ENCODE measurements around the gene VSTM4.

The VSTM4 gene, protein sequence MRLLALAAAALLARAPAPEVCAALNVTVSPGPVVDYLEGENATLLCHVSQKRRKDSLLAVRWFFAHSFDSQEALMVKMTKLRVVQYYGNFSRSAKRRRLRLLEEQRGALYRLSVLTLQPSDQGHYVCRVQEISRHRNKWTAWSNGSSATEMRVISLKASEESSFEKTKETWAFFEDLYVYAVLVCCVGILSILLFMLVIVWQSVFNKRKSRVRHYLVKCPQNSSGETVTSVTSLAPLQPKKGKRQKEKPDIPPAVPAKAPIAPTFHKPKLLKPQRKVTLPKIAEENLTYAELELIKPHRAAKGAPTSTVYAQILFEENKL

GRCh38 chr10:49115015-49115795 lies at the start of gene VSTM4:
Gene VSTM4 (minus strand): TSS chr10:49115522. CDS start chr10:49115485, 37 bp downstream.
- H3K4me3 ChIP-seq (ENCODE audit: low read length): peak within 1 kb of the TSS; percentile 60
- no peak for TF ChIP-seq CTCF (conservative IDR thresholded peaks at IDR 0.05; ENCODE audit: low read depth, low read length)
- DNase-seq (ENCODE audit: low read depth): no peak

DNA sequence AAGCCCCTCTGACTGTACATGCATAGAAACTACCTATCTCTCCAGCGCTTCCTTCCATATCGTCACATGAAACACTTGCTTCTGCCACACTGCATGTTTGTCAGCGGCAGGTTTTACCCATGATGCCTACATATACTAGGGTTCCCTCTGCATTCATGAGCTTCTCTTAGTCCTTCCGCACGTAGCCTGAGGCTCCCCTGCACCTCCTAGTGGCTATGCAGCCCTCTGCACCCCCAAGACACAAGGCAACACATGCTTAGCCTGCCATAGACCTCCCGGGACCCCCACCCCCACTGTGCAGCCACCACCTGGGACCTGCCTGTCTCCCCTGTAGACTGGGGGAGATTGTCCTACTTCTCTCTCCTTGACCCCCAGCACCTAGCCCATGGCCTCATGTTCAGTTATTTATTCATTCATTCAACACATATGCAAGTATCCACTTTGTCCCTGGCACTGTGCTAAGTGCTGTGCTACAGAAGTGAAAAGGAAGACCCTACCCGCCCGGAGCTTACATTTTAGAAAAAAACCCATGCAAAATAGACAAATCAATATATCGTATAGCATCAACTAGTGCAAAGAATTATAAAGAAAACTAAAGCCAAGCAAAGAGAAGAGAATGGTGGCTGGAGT lies 49.4 kb upstream of the VSTM4 start:
- DNase-seq (ENCODE audit: low read depth): no peak
- no peak overlapping the region for H3K4me3 ChIP-seq (ENCODE audit: low read length)
- TF ChIP-seq CTCF (conservative IDR thresholded peaks at IDR 0.05; ENCODE audit: low read depth, low read length): peak; percentile 79

DNA sequence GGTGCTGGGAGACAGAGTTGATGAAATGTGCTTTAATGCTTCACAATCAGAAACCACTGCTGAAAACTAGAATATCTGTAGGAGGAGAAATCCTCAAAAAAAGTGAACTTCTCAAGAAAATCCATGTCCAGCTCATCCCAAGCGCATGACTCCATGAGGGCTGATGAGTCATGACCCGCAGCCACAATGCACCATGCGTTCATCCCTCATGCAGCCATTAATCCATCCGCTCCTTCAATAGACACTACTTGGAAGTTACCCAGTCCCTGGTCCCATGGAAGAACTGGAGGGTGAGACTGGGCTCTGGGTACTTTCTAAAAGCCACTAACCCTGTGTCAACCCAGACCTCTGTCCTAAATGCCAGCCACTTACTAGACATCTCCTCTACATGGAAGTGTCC lies 48.4 kb upstream of the VSTM4 start:
- no peak for DNase-seq (ENCODE audit: low read depth)
- TF ChIP-seq CTCF (conservative IDR thresholded peaks at IDR 0.05; ENCODE audit: low read depth, low read length): no peak
- H3K4me3 ChIP-seq (ENCODE audit: low read length): no peak overlapping the region

GRCh38 chr10:49162761-49163310 lies 47.5 kb upstream of the VSTM4 start:
- DNase-seq (ENCODE audit: low read depth): no peak
- no peak for TF ChIP-seq CTCF (conservative IDR thresholded peaks at IDR 0.05; ENCODE audit: low read depth, low read length)
- no peak overlapping the region for H3K4me3 ChIP-seq (ENCODE audit: low read length)

- no peak overlapping the region for H3K4me3 ChIP-seq (ENCODE audit: low read length)
- TF ChIP-seq CTCF (conservative IDR thresholded peaks at IDR 0.05; ENCODE audit: low read depth, low read length): no peak
- DNase-seq (ENCODE audit: low read depth): no peak
Measured at GRCh38 chr10:49162063-49162462, 46.7 kb upstream of the VSTM4 start.

- H3K4me3 ChIP-seq (ENCODE audit: low read length): no peak overlapping the region
- TF ChIP-seq CTCF (conservative IDR thresholded peaks at IDR 0.05; ENCODE audit: low read depth, low read length): peak; percentile 44
- DNase-seq (ENCODE audit: low read depth): no peak
Measured at GRCh38 chr10:49161411-49161997, 46.2 kb upstream of the VSTM4 start.
